Measurements from ENCODE around the gene KLK3.
A peak's percentile ranks its signal among the peaks of the same experiment; 100 is the strongest.

KLK3 gene

DNA sequence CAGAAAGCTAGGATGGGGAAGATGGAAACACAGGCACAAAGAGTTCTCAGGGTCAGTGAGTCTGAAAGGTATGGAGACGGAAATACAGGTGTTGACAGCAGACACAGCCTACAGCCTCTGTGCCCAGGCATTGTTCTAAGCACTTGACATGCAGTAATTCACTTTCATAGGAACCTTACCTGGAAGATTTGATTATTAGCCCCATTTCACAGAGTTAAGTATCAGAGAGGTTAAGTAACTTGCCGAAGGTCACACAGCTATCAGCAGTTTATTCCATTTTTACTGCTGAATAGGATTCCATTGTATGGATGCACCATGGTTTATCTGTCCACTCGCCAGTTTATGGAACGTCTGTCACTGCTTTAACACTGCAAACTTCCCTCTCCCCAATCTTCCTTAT is 43.3 kb downstream of the KLK3 start:
- DNase-seq: no peak
- H3K4me3 ChIP-seq (ENCODE audit: low read depth, low read length): no peak overlapping the region
- H3K27ac ChIP-seq: no peak overlapping the region
- H3K36me3 ChIP-seq: no peaks in the 10 kb centered on the region
- H3K27me3 ChIP-seq (ENCODE audit: insufficient read depth, low read depth, severe bottlenecking): peaks cover 65% of the 10 kb centered on the region
- H3K9me3 ChIP-seq (ENCODE audit: severe bottlenecking): peaks cover 12% of the 10 kb centered on the region
- TF ChIP-seq, protein P1, sequence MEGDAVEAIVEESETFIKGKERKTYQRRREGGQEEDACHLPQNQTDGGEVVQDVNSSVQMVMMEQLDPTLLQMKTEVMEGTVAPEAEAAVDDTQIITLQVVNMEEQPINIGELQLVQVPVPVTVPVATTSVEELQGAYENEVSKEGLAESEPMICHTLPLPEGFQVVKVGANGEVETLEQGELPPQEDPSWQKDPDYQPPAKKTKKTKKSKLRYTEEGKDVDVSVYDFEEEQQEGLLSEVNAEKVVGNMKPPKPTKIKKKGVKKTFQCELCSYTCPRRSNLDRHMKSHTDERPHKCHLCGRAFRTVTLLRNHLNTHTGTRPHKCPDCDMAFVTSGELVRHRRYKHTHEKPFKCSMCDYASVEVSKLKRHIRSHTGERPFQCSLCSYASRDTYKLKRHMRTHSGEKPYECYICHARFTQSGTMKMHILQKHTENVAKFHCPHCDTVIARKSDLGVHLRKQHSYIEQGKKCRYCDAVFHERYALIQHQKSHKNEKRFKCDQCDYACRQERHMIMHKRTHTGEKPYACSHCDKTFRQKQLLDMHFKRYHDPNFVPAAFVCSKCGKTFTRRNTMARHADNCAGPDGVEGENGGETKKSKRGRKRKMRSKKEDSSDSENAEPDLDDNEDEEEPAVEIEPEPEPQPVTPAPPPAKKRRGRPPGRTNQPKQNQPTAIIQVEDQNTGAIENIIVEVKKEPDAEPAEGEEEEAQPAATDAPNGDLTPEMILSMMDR (IDR thresholded peaks at IDR 0.05; ENCODE audit: low read depth, low read length): no peak

DNA sequence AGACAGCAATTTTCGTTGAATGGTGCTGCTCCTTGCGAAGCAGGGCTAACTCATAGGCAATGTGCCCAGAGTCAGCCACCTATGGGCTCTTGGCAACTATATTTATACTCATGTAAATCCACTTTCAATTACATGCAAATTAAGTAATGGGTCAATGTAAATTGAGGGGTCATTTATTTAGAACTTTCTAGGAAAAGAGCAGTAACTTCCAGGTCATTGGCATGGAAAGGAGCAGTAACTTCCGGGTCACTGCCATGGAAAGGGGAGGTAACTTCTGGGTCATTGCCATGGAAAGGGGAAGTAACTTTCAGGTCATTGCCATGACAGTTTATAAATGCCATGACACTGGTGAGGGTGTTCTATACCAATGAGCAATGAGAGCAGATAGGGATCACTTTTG is 44.9 kb downstream of the KLK3 start:
- no peak overlapping the region for H3K27ac ChIP-seq
- peaks cover 53% of the 10 kb centered on the region for H3K27me3 ChIP-seq (ENCODE audit: insufficient read depth, low read depth, severe bottlenecking)
- TF ChIP-seq, protein P1 (IDR thresholded peaks at IDR 0.05; ENCODE audit: low read depth, low read length): no peak
- peaks cover 8% of the 10 kb centered on the region for H3K9me3 ChIP-seq (ENCODE audit: severe bottlenecking)
- no peak for DNase-seq
- H3K36me3 ChIP-seq: no peaks in the 10 kb centered on the region
- H3K4me3 ChIP-seq (ENCODE audit: low read depth, low read length): no peak overlapping the region

GRCh38 chr19:50902640-50903039 is 47.9 kb downstream of the KLK3 start:
- DNase-seq: no peak
- peaks cover 53% of the 10 kb centered on the region for H3K27me3 ChIP-seq (ENCODE audit: insufficient read depth, low read depth, severe bottlenecking)
- H3K4me3 ChIP-seq (ENCODE audit: low read depth, low read length): no peak overlapping the region
- TF ChIP-seq, protein P1 (IDR thresholded peaks at IDR 0.05; ENCODE audit: low read depth, low read length): no peak
- H3K9me3 ChIP-seq (ENCODE audit: severe bottlenecking): peaks cover 3% of the 10 kb centered on the region
- no peak overlapping the region for H3K27ac ChIP-seq
- no peaks in the 10 kb centered on the region for H3K36me3 ChIP-seq

- peak; percentile 42 for DNase-seq
- Histone ChIP-seq H3K27me3 (ENCODE audit: insufficient read depth, low read depth, severe bottlenecking) (peaks cover 61% of the 10 kb centered on the region), H3K4me3 (ENCODE audit: low read depth, low read length) (no peak overlapping the region), H3K27ac (no peak overlapping the region), H3K9me3 (ENCODE audit: severe bottlenecking) (no peaks in the 10 kb centered on the region), H3K36me3 (no peaks in the 10 kb centered on the region)
- TF ChIP-seq, protein P1 (IDR thresholded peaks at IDR 0.05; ENCODE audit: low read depth, low read length): peak; percentile 65
These were observed 51.5 kb downstream of the KLK3 start for GRCh38 chr19:50906217-50906616.

DNA sequence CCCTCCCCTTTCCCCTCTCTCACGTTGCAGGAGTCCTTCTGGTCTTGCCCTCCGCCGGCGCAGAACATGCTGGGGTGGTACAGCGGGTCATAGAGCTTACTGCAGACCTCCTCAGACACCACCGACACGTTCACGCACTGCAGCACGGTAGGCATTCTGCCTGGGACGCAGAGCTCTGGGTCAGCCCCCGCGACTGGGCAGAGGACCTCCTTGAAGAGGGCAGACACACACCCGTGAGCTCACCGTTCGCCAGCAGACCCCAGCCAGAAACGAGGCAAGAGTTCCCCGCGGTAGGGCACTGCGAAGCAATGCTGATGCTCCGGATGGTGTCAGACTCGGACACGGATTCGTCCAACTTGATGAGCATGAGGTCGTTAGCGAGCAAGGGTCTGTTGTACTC is 53.6 kb downstream of the KLK3 start:
- TF ChIP-seq, protein P1 (IDR thresholded peaks at IDR 0.05; ENCODE audit: low read depth, low read length): no peak
- peaks cover 73% of the 10 kb centered on the region for H3K27me3 ChIP-seq (ENCODE audit: insufficient read depth, low read depth, severe bottlenecking)

More for the DNA sequence above, 53.6 kb downstream of the KLK3 start:
- Histone ChIP-seq H3K4me3 (ENCODE audit: low read depth, low read length) (no peak overlapping the region), H3K36me3 (no peaks in the 10 kb centered on the region), H3K27ac (no peak overlapping the region), H3K9me3 (ENCODE audit: severe bottlenecking) (no peaks in the 10 kb centered on the region)
- no peak for DNase-seq
